Measurements from ENCODE around the gene RASAL2.

- TF ChIP-seq POLR2A (IDR thresholded peaks at IDR 0.05; ENCODE audit: low read depth, low read length) (no peak), POLR2AphosphoS5 (IDR thresholded peaks at IDR 0.05; ENCODE audit: low read depth, low read length) (no peak), TAF1 (IDR thresholded peaks at IDR 0.05; ENCODE audit: low read depth, low read length) (no peak), POU2F2 (IDR thresholded peaks at IDR 0.05; ENCODE audit: low read depth, low read length) (no peak), PAX5 (IDR thresholded peaks at IDR 0.05; ENCODE audit: insufficient read depth, low read length, severe bottlenecking) (no peak), SPI1 (IDR thresholded peaks at IDR 0.05; ENCODE audit: low read depth, low read length) (no peak)
These were observed 207.2 kb downstream of the RASAL2 start for GRCh38 chr1:178301141-178301540.

All from GM12891 (cell line).